HL-60 (cell line): ENCODE measurements around the gene ENSA.
"Not testable (repeated sequence)": the region's sequence is repeated elsewhere in the genome, so short reads cannot be mapped to it uniquely, and the experiment has no call there.

Experiments
- TF ChIP-seq, protein P1 (sequence below): IDR thresholded peaks from 2 replicates; pipeline ENCODE4 v1.6.1; 2012; ENCODE audit warnings: low read depth; ENCODE audit not compliant: insufficient replicate concordance
- TF ChIP-seq, protein P2 (sequence below): IDR thresholded peaks from one replicate; pipeline ENCODE4 v1.5.1; 2011; ENCODE audit warnings: low read length, control low read depth, inconsistent platforms; ENCODE audit not compliant: insufficient read depth

DNA sequence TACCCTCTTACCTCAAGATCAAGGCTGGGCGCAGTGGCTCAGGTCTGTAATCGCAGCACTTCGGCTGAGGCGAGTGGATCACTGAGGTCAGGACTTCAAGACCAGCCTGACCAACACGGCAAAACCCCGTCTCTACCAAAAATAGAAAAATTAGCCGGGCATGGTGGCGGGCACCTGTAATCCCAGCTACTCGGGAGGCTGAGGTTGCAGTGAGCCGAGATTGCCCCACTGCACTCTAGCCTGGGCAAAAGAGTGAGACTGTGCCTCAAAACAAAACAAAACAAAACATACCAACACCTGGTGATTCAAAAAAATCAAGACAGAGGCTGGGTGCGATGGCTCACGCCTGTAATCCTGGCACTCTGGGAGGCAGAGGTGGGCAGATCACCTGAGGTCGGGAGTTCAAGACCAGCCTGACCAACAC lies 55.8 kb downstream of the ENSA start:
- TF ChIP-seq, protein P1, sequence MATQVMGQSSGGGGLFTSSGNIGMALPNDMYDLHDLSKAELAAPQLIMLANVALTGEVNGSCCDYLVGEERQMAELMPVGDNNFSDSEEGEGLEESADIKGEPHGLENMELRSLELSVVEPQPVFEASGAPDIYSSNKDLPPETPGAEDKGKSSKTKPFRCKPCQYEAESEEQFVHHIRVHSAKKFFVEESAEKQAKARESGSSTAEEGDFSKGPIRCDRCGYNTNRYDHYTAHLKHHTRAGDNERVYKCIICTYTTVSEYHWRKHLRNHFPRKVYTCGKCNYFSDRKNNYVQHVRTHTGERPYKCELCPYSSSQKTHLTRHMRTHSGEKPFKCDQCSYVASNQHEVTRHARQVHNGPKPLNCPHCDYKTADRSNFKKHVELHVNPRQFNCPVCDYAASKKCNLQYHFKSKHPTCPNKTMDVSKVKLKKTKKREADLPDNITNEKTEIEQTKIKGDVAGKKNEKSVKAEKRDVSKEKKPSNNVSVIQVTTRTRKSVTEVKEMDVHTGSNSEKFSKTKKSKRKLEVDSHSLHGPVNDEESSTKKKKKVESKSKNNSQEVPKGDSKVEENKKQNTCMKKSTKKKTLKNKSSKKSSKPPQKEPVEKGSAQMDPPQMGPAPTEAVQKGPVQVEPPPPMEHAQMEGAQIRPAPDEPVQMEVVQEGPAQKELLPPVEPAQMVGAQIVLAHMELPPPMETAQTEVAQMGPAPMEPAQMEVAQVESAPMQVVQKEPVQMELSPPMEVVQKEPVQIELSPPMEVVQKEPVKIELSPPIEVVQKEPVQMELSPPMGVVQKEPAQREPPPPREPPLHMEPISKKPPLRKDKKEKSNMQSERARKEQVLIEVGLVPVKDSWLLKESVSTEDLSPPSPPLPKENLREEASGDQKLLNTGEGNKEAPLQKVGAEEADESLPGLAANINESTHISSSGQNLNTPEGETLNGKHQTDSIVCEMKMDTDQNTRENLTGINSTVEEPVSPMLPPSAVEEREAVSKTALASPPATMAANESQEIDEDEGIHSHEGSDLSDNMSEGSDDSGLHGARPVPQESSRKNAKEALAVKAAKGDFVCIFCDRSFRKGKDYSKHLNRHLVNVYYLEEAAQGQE = not testable (repeated sequence)
- TF ChIP-seq, protein P2, sequence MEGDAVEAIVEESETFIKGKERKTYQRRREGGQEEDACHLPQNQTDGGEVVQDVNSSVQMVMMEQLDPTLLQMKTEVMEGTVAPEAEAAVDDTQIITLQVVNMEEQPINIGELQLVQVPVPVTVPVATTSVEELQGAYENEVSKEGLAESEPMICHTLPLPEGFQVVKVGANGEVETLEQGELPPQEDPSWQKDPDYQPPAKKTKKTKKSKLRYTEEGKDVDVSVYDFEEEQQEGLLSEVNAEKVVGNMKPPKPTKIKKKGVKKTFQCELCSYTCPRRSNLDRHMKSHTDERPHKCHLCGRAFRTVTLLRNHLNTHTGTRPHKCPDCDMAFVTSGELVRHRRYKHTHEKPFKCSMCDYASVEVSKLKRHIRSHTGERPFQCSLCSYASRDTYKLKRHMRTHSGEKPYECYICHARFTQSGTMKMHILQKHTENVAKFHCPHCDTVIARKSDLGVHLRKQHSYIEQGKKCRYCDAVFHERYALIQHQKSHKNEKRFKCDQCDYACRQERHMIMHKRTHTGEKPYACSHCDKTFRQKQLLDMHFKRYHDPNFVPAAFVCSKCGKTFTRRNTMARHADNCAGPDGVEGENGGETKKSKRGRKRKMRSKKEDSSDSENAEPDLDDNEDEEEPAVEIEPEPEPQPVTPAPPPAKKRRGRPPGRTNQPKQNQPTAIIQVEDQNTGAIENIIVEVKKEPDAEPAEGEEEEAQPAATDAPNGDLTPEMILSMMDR = not testable (repeated sequence)
